HG02678 (cell line): ENCODE data around the gene FLG.
"Not testable (repeated sequence)": the region's sequence is repeated elsewhere in the genome, so short reads cannot be mapped to it uniquely, and the experiment has no call there.

Source experiments
- ATAC-seq: cut with Tn5 transposase; IDR thresholded peaks from one replicate; pipeline ENCODE4 v1.9.1; 2021; ENCODE audit warnings: mild to moderate bottlenecking, moderate library complexity; ENCODE audit not compliant: unreplicated experiment

The FLG gene

GRCh38 chr1:152325111-152325510 lies at the start of gene FLG:
Gene FLG, minus strand, starts transcription at chr1:152325239. Its CDS starts 9,783 bp downstream, at chr1:152315456.
- ATAC-seq = no peak

DNA sequence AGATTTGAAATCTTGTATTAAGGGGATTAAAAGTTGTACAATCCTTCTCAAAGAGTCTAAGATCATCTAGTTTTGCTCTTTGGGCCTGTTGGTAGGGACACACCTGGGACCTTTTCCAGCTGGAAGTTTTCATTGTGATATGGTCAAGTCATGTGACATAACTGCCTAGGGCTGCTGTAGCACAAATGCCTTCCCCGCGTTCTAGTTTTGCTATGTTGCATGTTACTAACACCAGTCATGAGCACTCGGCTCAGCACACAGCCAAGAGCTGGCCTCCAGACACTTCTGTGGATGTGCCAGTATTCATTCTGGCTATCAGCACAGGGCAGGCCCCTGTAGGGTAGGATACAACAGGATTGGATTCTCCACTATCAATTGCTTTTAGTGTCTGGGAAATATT lies 49.4 kb upstream of the FLG start:
- no peak for ATAC-seq

DNA sequence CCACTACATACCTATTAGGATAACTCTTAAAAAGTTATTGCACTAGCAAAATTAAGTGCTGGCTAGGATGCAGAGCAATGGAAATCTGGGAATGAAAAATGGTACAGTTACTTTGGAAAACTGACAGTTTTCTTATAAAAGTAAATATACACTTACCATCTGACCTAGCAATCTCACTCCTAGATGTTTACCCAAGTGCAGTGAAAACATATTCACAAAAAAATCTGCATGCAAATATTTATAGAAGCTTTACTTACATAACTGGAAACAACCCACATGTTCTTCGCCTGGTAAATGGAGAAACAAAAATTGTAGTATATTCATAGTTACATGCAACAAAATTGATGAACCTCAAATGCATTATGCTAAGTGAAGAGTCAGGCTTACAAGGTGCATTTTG lies 47.6 kb upstream of the FLG start:
- no peak for ATAC-seq

- no peak for ATAC-seq
Measured at GRCh38 chr1:152367436-152367835, 42.4 kb upstream of the FLG start.

GRCh38 chr1:152359906-152360305 lies 34.9 kb upstream of the FLG start, which contains the start of gene FLG2:
Gene FLG2, minus strand, starts transcription at chr1:152360006. Its CDS starts 1,122 bp downstream, at chr1:152358884.
- ATAC-seq = no peak

DNA sequence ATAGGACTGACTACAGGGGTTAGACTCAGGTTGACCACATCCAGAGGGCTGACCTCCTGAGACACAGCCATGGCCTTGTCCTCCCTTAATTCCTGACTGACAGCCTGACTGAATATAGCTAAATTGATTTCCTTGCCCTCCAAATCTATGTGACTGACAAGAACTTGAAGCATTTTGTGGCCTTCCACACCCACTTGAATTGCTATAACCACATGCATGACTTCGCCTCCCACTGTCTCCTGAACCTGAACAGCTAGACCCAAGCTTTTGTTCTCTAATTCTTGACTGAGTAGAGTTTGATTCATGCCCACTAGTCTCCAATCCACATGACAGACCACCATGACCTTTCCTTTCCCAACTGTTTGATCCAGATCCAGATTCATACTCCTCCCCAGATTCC lies 31.7 kb upstream of the FLG start:
- no peak for ATAC-seq

DNA sequence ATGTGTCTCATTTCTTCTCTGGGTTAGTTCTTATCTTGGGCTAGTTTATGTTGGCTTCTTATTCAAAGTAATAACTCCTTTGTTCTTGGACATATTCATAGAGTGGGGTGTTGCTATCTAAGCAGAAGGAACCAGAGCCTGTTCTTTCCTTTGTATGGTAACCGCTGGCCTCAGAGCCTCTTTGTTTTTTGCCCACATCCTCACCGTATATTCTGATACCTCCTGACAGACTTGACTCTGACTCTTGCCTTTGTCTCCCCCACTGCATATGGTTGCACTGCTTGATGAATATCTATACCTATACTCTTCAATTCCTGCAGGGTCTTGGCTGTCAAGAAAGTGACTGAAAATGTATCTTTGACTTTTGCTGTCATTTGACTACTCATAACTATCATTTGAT lies 24.6 kb upstream of the FLG start:
- no peak for ATAC-seq

GRCh38 chr1:152348447-152348846 lies 23.4 kb upstream of the FLG start:
- ATAC-seq = no peak

GRCh38 chr1:152347116-152347728 lies 22.2 kb upstream of the FLG start:
- ATAC-seq = peak; percentile 57

- no peak for ATAC-seq
Measured at GRCh38 chr1:152344438-152344837, 19.4 kb upstream of the FLG start.

- no peak for ATAC-seq
Measured at GRCh38 chr1:152343006-152343405, 18.0 kb upstream of the FLG start.

GRCh38 chr1:152335399-152335798 lies 10.4 kb upstream of the FLG start:
- no peak for ATAC-seq

GRCh38 chr1:152328801-152329391 lies 3.9 kb upstream of the FLG start:
- no peak for ATAC-seq

- ATAC-seq = no peak
Measured at GRCh38 chr1:152313970-152314369, 11.1 kb downstream of the FLG start.

GRCh38 chr1:152313319-152313801 lies 11.7 kb downstream of the FLG start:
- no peak for ATAC-seq

DNA sequence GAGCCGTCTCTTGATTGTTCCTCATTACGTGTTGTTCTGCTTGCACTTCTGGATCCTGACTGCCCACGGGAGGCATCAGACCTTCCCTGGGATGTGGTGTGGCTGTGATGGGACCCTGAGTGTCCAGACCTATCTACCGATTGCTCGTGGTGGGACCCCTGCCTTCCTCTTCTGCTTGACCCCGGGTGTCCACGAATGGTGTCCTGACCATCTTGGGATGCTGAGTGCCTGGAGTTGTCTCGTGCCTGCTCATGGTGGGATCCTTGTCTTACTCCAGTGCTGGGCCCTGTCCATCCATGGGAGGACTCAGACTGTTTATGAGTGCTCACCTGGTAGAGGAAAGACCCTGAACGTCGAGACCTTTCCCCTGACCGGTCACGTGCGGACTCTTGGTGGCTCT lies 12.9 kb downstream of the FLG start:
- not testable (repeated sequence) for ATAC-seq

DNA sequence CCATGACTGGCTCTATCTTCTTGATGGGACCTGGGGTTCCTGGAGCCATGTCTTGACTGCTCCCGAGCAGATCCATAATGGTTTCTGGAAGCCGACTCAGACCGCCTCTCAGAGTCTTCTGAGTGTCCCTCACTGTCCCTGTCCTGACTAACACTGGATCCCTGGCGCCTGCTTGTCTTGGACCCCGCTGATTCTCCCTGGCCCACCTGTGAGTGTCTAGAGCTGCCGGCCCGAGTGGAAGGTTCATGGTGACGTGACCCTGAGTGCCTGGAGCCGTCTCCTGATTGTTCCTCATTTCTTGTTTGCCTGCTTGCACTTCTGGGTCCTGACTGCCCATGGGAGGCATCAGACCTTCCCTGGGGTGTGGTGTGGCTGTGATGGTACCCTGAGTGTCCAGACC lies 15.1 kb downstream of the FLG start:
- no peak for ATAC-seq

GRCh38 chr1:152309320-152309901 lies 15.6 kb downstream of the FLG start:
- ATAC-seq = not testable (repeated sequence)

GRCh38 chr1:152308758-152309157 lies 16.3 kb downstream of the FLG start:
- ATAC-seq = not testable (repeated sequence)

GRCh38 chr1:152307970-152308369 lies 17.1 kb downstream of the FLG start:
- ATAC-seq = not testable (repeated sequence)

- ATAC-seq = not testable (repeated sequence)
Measured at GRCh38 chr1:152306123-152306522, 18.9 kb downstream of the FLG start.

GRCh38 chr1:152304773-152305172 lies 20.3 kb downstream of the FLG start:
- not testable (repeated sequence) for ATAC-seq
